Progenitor cell of endocrine pancreas (in vitro differentiated cells): ENCODE results near the gene ARHGAP15. TPM values are rescaled to one million over a fixed set of nuclear protein-coding genes. Genes with fewer than 3 reads are reported as not detected.

ENCODE experiments used
- DNase-seq: peaks from one replicate; pipeline ENCODE4 v3.0.0; 2021; ENCODE audit warnings: low spot score; ENCODE audit not compliant: unreplicated experiment
- H3K27ac Mint-ChIP-seq: 2 replicates; pipeline ENCODE4 v1.8.0; 2021; ENCODE audit warnings: mild to moderate bottlenecking, moderate library complexity, mixed read lengths
- H3K27me3 Mint-ChIP-seq: 2 replicates; pipeline ENCODE4 v1.8.0; 2021; ENCODE audit warnings: mixed read lengths
- H3K36me3 Mint-ChIP-seq: 2 replicates; pipeline ENCODE4 v1.8.0; 2022; ENCODE audit warnings: mixed read lengths; ENCODE audit not compliant: insufficient read depth
- H3K4me1 Mint-ChIP-seq: 2 replicates; pipeline ENCODE4 v1.8.0; 2021; ENCODE audit warnings: low read depth, mixed read lengths
- H3K4me3 Mint-ChIP-seq: 2 replicates; pipeline ENCODE4 v1.8.0; 2021; ENCODE audit warnings: low read depth, mild to moderate bottlenecking, moderate library complexity, mixed read lengths
- H3K9me3 Mint-ChIP-seq: 2 replicates; pipeline ENCODE4 v1.8.0; 2021; ENCODE audit warnings: low read depth, mixed read lengths
- CTCF ChIP-seq: fragments of 200-600 bp; sonication (generic); IDR thresholded peaks from one replicate; pipeline ENCODE4 v1.5.0; 2021; ENCODE audit warnings: antibody characterized with exemption, mild to moderate bottlenecking; ENCODE audit not compliant: unreplicated experiment
- total RNA-seq: library from RNA; stranded (reverse); gene quantifications from 2 replicates; pipeline ENCODE4 v1.2.1, GENCODE V29; 2021

Gene ARHGAP15
- total RNA-seq, 1 donor from 2014 or later: not detected

GRCh38 chr2:143417428-143417827, 288.2 kb downstream of the ARHGAP15 start:
- TF ChIP-seq CTCF: no peak
- Mint-ChIP-seq H3K4me3 (no peak overlapping the region), H3K9me3 (peaks cover 3% of the 10 kb centered on the region), H3K27me3 (no peaks in the 10 kb centered on the region), H3K4me1 (peaks cover 9% of the 10 kb centered on the region), H3K27ac (no peak overlapping the region), H3K36me3 (peaks cover 1% of the 10 kb centered on the region)
- no peak for DNase-seq

- Mint-ChIP-seq H3K36me3 (no peaks in the 10 kb centered on the region), H3K4me1 (no peaks in the 10 kb centered on the region), H3K4me3 (no peak overlapping the region), H3K27ac (no peak overlapping the region), H3K9me3 (no peaks in the 10 kb centered on the region), H3K27me3 (no peaks in the 10 kb centered on the region)
- no peak for DNase-seq
- no peak for TF ChIP-seq CTCF
Observed at GRCh38 chr2:143420313-143420712, 291.1 kb downstream of the ARHGAP15 start.

GRCh38 chr2:143422681-143423080, 293.5 kb downstream of the ARHGAP15 start:
- no peak overlapping the region for H3K27ac Mint-ChIP-seq
- no peak for TF ChIP-seq CTCF
- DNase-seq: no peak
- no peaks in the 10 kb centered on the region for H3K4me1 Mint-ChIP-seq
- no peaks in the 10 kb centered on the region for H3K36me3 Mint-ChIP-seq
- H3K4me3 Mint-ChIP-seq: no peak overlapping the region
- no peaks in the 10 kb centered on the region for H3K27me3 Mint-ChIP-seq
- H3K9me3 Mint-ChIP-seq: no peaks in the 10 kb centered on the region

- H3K4me1 Mint-ChIP-seq: peaks cover 7% of the 10 kb centered on the region
Observed at GRCh38 chr2:143425896-143426295, 296.7 kb downstream of the ARHGAP15 start.

GRCh38 chr2:143426296-143426695, 297.1 kb downstream of the ARHGAP15 start:
- Mint-ChIP-seq H3K9me3 (no peaks in the 10 kb centered on the region), H3K36me3 (no peaks in the 10 kb centered on the region), H3K4me1 (peaks cover 7% of the 10 kb centered on the region), H3K4me3 (no peak overlapping the region), H3K27me3 (no peaks in the 10 kb centered on the region), H3K27ac (no peak overlapping the region)
- no peak for DNase-seq
- no peak for TF ChIP-seq CTCF

More at GRCh38 chr2:143425896-143426295, 296.7 kb downstream of the ARHGAP15 start:
- Mint-ChIP-seq H3K36me3 (no peaks in the 10 kb centered on the region), H3K27ac (no peak overlapping the region), H3K4me3 (no peak overlapping the region), H3K27me3 (no peaks in the 10 kb centered on the region), H3K9me3 (no peaks in the 10 kb centered on the region)
- DNase-seq: no peak
- TF ChIP-seq CTCF: no peak
